ENCODE results near the gene SMIM22.

SMIM22 gene

DNA sequence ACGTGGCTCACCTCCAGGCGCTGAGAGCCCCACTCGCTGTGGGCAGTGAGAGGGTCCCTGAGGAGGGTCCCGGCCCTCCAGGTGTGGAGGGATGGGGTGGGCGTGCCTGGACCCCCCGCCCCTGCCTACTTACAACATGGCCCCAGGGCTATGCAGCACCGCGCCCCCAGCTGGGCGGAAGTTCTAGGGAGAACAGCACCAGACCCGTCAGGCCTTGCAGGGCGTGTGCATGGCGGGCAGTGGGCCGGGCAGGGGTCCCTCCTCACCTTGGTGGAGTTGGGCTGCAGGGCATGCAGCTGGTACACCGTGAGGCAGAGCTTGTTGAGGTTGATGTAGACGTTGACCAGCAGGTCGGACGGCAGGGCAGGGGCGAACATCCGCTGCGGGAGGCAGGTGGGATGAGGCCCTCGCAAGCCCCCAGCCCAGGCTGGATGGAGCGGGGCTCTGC lies 2.7 kb downstream of the SMIM22 start:
- DNase-seq = no peak

- no peak for DNase-seq
Observed at GRCh38 chr16:4798456-4798855, 3.3 kb downstream of the SMIM22 start.

GRCh38 chr16:4799171-4799855 lies 4.1 kb downstream of the SMIM22 start:
- no peak for DNase-seq

DNA sequence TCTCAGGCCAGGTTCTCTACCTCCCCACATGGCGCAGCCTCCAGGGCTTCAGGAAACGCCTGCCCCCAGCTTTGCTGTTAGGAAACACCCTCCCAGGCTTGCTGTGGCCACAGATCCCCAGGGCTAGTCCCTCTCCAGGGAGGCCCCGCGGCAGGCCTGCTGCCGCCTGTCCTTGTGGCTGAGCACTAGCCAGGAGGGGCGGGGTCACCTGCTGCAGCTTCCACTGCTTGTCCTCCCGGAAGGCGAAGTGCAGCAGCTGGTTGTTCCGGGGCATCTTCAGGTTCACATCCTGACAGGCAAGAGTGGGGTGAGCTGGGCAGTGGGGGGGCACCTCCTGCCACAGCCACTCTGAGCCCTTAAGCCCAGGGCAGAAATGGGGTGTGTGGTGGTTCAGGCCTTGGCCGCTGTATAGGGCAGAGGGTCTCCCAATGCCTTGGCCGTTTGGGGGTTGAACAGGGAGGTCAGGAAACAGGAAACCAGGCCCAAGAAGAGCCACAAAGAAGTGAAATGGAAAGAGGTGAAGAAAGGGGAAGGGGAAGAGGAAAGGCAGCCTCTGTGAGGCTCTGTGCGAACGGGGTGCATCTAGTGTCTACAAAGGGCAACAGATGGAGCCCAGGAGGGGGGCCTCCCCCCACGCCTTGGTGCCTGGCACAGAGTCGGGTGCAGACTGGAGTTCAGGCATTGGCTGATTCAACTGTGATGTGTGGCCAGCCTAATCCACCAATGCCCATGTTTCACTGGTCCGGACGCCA lies 5.3 kb downstream of the SMIM22 start:
- no peak for DNase-seq

DNA sequence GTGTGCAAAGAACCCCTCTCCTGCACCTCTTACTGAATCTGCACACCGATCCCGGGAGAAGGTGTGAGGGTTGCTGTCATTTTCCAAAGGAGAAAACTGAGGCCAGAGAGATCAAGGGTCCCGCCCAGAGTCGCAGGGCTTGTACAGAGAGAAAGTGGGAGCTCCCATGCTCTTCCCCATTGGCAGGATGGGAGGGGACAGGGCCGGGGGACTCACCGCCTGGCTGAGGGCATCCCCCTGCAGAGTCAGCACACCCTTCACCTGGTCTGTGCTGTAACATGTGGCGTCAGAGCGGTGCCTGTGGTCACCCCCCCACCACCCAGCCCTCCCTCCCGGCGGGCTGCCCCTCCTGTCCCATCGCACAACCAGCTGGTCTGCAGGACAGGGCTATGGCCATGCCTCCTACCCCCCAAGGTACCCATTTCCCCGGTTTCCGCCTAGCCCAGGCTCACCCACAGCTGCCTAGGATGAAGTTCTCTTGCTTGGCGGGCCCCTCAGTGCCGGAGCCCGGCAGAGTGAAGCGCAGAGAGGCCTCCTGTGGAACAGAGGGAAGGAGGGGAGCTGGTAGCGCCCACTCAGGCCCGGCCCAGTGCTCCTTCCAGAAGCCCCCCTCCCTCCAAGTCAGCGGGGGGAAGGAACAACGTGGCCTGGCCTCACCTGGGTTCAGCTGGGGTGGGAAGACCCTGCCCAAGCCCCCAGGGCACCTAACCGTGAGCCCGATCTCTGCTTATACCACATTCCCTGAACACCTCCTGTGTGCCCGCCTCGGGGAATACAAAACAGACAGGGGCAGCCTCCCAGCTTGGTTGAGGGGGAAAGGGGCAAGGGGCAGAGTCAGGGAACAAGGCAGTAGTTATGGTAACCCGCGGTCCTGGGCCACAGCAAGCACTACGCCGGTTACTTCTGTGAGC lies 6.1 kb downstream of the SMIM22 start:
- DNase-seq = no peak

- peak; percentile 44 to 72 (median 58) for DNase-seq
Observed at GRCh38 chr16:4801962-4802658, 6.9 kb downstream of the SMIM22 start, which contains the start of gene ROGDI. Gene ROGDI, minus strand, starts transcription at chr16:4802633. Its CDS starts 62 bp downstream, at chr16:4802571.

DNA sequence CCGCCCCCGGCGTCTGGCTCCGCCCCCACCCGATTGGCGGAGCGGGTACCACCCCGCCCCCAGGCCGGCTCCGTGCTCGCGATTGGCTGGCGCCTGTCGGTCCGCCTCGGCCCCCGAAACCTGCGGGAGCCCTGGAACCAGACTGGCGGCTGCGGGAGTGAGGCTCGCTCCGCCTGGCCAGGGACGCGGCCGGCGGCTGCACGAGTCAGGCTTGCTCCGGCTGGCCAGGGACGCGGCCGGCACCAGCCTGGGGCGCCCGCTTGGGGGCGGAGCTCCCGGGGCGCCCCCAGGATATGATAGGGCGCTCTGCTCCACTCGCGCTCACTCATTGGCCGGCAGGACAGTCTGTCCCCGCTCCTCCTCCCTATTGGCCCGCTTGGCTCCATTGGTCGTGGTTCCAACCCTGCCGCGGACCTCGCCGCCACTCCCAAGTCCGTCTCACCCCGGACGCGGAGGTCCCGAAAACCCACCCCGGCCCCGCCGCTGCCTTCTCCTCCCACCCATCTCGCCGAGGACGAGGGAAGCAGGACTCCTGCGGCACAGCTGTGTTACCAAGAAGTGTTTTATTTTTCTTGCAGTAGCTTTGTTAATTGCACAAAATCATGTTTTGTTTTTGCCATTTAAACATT lies 7.6 kb downstream of the SMIM22 start:
- peak; percentile 67 to 84 (median 78) for DNase-seq

GRCh38 chr16:4803401-4803844 lies 8.3 kb downstream of the SMIM22 start:
- no peak for DNase-seq

DNA sequence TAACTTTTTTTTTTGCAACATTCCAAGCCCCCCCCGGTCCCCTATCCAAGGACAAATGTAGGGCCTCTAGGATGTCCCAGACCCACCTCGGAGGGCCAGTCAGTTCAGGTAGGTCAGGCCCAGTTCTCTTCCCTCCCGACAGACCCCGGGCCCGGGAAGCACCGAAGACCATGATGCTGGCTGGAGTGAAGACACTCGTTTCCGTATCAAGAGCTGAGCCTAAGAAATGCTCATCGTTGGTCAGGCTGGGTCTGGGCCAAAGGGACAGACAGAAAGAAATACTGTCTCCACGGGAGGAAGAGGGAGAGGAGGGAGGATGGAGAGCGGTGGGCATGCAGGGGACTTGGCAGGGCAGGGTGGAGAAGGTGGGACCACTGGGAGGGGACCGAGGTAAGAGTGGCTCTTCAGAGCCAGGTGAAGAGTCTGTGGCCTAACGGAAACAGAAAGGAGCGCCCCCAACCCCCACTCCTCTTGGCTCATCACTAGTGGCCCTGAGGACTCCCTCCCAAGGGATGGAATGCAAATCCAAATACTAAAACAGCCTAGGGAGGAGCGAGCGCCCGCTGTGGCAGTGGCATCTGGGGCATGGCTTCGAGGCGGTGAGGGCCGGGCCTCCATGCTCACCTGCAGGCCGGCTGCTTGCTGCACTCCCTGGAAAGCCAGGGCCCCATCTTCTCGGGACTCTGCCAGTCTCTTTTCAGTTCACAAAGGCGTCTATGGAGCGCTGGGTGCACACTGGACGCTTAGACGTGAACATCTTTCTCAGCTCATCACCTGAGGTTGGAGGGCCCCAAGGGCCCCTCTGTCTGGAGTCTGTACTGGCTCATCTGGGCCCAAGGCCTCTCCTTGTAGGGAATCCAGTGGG lies 9.0 kb downstream of the SMIM22 start:
- DNase-seq = no peak

DNA sequence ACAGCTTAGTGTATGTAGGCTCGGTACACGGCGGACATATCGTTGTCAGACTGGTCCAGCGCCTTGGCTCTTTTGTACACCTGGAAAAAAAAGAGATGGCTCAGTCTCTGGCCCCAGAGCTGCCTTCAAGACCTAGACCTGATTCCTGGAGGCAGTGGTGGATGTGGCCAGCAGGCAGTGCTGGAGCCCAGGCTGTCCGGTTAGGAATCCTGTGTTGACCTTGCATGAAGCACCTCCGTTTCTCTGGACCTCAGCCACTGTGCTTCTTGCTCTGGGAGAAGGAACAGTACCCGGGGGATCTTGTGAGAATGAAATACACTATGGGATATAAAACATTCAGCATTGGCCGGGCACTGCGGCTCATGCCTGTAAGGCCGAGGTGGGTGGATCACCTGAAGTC lies 10.1 kb downstream of the SMIM22 start:
- no peak for DNase-seq

DNA sequence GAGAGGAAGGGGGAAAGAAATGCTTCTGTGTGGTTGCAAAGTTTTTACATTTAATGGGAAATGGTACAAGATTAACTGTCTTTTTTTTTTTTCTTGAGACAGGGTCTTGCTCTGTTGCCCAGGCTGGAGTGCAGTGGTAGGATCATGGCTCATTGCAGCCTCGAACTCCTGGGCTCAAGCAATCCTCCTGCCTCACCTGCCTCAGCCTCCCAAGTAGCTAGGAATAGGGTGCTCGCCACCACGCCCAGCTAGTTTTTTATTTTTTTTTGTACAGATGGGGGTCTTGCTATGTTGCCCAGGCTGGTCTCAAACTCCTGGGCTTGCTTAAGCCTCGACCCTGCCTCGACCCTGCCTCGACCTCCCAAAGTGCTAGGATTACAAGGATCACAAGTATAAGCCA lies 11.1 kb downstream of the SMIM22 start:
- no peak for DNase-seq

DNA sequence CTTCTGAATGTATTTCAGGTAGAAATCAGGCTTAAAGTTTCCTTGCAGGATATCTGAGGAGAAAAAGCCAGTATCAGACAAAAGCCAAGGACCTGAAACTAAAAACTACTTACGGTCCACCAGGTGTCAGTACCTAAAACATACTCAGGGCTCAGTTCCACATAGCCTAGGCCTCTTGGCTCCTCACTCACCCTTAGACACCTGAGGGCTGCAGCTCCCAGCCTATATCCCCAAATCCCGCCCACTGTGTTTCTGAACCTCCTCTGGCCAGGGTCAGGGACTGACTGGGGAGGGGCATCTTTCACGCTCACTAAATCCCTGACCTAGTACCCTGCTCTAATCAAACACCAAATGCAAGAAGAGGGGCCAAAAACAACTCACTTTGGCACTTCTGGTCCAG lies 16.1 kb downstream of the SMIM22 start:
- DNase-seq = no peak

DNA sequence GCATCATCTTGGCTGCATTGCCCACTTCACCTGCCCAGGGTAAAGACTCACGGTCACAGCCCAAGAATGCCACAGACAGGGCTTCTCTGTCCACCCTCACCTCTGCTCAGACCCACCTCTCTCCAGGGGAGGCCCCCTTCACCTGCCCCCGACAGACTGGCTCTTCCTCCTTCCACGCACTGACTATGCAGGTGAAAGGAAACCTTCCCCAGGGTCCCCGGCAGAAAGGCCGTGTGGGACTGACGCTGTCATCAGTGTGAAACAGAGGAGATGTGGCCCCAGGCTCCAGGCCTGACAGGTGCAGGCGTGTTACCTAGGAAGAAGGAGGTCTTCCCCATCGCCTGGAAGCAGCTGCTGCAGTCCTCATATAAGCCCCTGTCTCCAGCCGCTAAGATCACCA lies 16.6 kb downstream of the SMIM22 start:
- DNase-seq = no peak

DNA sequence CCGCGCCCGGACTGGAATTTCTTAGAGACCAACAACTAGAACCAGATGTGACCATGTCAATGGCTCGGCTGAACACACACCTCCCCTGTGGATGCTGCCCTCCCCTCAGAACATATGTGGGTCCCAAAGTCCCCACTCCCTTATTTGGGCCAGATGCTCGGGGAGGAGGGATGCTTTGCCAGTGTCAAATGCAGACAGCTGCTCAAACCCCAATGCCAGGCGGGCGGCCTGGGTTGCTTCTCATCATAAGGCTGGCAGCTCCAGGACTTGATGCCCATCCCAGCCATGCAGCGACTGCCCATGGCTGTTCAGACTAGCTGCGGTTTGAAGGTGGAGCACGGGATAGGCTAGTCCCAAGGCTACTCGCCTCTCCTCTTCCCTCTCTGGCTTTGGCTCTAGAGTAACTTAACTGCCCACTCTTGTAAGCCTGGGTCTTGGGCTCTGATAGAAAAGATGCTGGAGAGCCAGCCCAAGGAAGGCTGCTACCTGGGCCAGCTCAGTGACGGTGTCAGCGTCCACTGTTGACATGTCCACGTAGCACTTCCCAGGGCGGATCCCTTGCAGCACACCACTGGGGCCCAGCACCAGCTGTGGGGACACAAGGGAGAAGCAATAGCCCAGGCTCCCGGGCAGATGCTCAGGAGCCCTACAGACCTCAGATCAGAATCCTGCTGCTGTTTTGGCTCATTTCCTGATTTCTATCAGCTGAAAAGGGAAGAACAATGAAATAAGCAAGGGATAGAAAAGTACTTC lies 18.3 kb downstream of the SMIM22 start:
- no peak for DNase-seq

- no peak for DNase-seq
Observed at GRCh38 chr16:4814046-4814445, 18.9 kb downstream of the SMIM22 start.

DNA sequence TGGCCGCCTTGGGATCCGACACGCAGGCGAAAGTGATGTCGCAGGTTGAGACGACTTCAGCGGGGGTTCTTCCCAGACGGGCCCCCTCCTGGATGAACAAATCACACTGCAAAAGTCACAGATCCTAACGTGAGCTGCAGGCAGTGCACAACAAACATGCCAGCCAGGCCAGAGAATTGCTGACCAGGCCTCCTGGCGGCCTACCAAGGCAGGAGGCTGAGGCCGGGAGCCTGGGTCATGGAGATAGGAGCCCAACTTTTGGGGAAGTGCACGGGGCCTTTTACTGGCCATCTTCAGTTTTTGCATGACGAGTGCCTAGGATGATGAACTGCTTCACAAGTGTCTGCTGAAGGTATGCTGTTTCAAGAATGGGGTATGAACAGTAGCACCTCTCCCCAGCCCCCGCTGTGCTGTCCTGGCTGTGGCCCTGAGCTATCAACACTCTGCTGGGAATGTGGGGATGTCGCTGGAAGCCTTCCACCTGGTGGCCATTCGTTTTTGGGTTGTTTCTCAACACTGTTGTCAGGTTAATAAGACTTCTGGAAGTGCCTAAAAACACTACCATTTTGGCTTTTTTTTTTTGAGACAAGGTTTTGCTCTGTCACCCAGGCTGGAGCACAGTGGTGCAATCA lies 19.5 kb downstream of the SMIM22 start:
- DNase-seq = no peak

DNA sequence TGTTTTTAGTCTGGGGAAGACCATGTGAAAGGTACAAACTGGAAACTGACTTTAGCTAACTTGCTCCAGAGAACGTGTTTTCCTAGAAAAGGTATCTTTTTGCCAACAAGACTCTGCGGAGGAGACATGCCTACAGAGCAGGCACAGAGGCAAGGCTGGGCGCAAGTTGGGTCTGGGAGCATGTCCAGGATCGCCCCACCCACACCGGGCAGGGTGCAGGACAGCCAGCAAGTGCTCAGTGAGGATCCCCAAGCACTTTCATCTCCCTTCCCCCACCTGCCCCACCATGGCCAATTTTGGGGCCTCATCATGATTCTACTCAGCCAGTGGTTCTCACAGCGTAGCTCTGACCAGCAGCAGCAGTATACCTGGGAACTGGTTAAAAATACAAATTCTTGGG lies 25.5 kb downstream of the SMIM22 start:
- DNase-seq = no peak

- no peak for DNase-seq
Observed at GRCh38 chr16:4825196-4825595, 30.0 kb downstream of the SMIM22 start.

DNA sequence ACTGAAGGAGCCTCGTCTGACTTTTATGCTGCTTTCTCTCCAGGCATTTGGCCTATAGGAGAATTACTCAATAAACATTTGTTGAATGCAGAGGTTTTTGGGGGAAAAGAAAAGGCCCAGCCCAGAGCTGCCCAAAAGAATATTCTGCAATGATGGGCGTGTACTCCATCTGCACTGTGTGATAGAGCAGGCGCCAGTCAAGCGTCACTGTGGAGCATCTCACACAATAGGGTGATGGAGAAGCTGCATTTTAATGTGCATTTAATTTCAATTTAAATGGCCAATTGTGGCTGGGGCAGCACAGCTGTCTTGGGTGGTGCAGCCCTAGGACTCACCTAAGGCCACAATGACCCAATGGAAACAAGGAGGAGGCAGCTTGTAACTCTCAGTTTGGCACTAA lies 31.4 kb downstream of the SMIM22 start:
- DNase-seq = no peak

GRCh38 chr16:4826980-4827379 lies 31.8 kb downstream of the SMIM22 start:
- no peak for DNase-seq

Measured in activated CD4-positive, CD25-positive, alpha-beta regulatory T cell (primary cell).